Stimulated activated CD8-positive, alpha-beta memory T cell treated with anti-CD3 and anti-CD28 coated beads, Interleukin-15, amount 100 ng/mL, for 24 hours (primary cell): ENCODE data around the gene ELL.
"Not testable (repeated sequence)": the region's sequence is repeated elsewhere in the genome, so short reads cannot be mapped to it uniquely, and the experiment has no call there.

ENCODE experiments used
- DNase-seq: peaks from one replicate; pipeline ENCODE4 v3.0.0-alpha.2; 2020; ENCODE audit warnings: low read depth

ELL gene

DNA sequence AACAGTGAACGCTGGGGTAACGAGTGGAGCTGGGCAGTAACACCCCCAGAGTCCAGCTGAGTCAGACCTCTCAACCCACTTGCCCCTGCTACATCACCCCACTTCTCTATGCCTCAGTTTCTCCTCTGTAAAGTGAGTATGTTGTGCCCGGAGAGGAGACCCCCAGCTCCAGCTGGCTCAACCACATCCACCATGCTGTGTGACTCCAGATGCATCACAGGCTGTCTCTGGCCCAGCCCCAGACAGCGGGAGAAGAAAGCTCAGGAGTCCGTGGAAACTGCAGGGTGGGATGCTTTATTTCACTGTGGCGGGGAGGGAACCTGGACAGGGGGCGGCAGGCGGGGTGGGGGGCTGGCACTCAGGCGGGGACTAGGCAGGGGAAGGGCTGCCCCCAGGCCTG lies 9.6 kb upstream of the ELL start:
- no peak for DNase-seq

- DNase-seq: no peak
These were observed 7.9 kb upstream of the ELL start for GRCh38 chr19:18529782-18530181.

GRCh38 chr19:18526316-18526715 lies 4.4 kb upstream of the ELL start:
- DNase-seq: no peak

GRCh38 chr19:18523841-18524240 lies 2.0 kb upstream of the ELL start:
- no peak for DNase-seq

DNA sequence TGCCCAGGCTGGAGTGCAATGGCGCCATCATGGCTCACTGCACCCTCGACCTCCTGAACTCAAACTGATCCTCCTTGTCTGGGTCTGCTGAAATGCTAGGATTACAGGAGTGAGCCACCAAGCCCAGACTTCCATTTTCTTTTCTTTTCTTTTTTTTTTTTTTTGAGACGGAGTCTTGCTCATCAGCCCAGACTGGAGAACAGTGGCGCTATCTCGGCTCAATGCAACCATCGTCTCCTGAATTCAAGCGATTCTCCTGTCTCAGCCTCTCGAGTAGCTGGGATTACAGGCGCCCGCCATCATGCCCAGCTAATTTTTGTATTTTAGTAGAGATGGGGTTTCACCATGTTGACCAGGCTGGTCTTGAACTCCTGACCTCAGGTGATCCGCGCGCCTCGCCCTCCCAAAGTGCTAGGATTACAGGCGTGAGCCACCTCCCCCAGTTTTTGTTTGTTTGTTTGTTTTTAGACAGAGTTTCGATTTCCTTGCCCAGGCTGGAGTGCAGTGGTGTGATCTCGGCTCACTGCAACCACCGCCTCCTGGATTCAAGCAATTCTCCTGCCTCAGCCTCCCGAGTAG lies 1.1 kb upstream of the ELL start:
- DNase-seq: not testable (repeated sequence)

GRCh38 chr19:18522124-18522861 lies 423 bp upstream of the ELL start:
- DNase-seq: peak; percentile 100

GRCh38 chr19:18520848-18521691 lies 800 bp downstream of the ELL start:
- no peak for DNase-seq

GRCh38 chr19:18519962-18520847 lies 1.7 kb downstream of the ELL start:
- no peak for DNase-seq

GRCh38 chr19:18518639-18519038 lies 3.2 kb downstream of the ELL start:
- no peak for DNase-seq

- DNase-seq: no peak
These were observed 4.3 kb downstream of the ELL start for GRCh38 chr19:18517606-18518005.

DNA sequence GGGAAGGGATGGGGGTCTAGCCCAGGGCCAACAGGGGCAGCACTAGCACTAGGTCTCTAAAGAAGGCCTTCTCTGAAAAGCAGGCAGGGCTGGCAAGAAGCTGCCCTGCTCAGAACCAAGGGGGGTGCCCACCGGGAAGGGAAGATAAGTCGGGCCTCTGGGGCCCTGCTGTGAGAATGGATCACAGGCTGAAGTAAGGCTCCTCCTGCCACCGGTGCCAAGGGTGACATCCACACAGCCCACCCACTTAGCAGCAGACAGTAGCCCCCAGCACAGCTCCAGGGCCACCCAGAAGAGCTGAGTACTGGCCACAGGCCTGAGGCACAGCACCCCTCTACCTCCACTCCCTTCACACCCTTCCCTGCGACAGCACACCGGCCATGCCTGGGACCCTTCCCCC lies 5.9 kb downstream of the ELL start:
- no peak for DNase-seq

DNA sequence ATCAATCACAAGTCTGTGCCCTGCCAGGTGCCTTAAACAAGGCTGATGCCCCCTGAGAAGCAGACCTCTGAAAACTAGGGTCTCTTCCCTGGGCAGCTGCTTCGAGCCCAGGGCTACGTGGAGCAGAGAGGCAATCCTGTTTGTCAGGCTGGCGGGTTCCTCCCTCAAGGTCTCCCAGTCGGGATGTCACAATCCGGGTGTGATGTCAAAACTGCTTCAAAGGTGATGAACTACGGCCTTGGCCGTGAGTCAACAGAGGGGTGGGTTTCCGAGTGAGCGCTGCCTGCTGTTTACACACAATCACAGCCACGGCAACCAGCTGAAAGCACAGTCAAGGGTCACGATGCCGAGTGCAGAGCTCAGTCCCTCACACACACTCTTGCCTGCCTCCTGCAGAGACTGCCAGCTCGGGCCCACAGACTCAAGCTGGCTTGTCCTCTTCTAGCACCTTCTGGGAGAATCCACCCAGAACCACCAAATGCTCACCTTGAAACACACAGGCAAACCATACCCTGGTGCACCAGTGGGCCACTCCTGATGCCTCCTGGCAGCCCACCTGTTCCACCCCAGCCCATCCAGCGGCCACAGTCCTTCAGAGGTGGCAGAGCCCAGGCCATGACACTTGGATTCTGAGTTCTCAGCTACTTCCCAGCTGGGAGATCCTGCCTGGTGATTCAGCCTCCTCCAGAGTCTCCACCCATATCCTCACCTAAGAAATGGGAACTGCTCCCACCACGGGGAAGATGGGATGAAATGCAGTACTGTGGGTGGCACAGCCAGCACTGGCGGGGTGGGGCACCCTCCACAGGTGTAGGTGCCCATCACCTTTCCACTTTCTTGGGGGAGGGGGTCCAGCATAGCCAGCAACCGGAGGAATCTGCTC lies 6.8 kb downstream of the ELL start:
- DNase-seq: no peak

DNA sequence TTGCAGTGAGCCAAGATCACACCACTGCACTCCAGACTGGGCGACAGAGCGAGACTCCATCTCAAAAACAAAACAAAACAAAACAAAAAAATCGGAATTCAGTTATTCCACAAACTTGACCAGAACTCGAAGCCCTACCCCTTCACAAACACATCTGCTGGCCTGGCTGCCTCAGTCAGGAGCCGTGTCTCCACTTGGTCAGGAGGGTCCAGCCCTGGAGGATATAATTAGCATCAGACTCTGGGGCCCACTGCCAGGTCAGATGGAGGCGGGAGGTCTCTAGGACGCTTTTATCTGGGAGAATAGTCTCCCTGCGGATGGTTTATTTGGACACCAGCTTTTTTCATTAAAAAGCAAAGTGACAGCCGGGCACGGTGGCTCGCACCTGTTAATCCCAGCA lies 8.0 kb downstream of the ELL start:
- DNase-seq: no peak

- DNase-seq: no peak
These were observed 11.7 kb downstream of the ELL start for GRCh38 chr19:18510216-18510615.

- no peak for DNase-seq
These were observed 13.3 kb downstream of the ELL start for GRCh38 chr19:18508585-18508984.

DNA sequence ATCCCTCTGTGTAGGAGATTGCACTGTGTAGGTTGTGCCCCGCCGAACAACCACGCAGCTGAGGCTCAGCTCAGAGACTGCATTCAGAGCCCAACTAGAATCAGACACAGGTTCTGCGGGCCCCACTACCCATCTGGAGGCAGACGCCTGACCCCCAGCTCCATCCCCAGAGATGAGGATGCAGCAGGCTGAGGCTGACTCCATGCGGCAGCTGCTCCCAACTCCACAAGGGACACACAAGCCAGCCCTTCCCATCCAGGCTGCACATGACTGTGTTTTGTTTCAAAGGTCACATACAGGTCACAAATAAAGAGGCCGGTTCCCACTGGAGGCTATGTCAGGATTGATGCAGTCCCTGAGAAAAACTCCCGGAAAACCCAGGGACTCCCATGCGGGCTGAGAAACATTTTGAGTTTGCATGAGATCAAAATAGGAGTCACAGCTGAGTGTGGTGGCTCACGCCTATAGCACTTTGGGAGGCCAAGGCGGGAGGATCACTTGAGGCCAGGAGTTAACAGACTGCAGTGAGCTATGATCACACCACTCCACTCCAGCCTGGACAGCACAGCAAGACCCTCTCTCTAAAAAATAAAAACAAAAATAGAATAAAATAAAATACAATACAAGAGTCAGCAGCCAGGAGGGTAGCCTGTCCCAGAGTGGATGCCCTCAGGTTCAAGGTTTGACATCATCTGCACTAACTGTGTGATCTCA lies 14.0 kb downstream of the ELL start:
- no peak for DNase-seq

DNA sequence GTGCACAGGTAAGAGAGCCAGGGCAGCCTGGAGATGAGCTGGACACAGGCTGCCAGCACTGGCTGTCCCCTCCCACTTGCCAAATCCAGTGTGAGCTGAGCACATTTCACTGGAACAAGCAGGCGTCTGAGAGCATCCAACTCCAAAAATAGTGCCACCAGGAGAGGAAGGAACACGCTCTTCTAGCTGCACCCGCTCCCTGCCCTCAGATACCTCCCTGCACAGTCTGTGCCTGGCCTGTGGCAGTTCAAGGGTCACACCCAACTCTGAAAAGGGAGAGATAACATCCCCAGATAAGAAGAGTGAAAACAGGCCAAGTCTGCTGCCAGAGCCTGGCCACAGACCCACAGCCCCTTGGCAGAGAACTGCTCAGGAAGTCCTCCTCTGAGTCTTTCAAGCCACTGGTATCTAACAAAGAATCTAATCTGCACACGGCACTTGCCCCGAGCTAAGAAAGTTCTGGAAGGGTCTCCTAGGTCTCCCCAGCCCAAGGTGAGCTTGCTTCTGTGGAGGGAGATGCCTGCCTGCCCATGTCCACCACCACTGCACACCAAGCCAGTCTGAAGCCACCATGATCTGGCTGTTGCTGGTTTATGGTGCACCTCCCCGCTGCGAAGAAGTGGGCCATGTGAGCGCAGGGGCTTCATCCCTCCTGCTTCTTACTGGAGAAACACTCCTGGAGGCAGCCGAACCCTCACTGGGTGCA lies 14.7 kb downstream of the ELL start:
- no peak for DNase-seq

DNA sequence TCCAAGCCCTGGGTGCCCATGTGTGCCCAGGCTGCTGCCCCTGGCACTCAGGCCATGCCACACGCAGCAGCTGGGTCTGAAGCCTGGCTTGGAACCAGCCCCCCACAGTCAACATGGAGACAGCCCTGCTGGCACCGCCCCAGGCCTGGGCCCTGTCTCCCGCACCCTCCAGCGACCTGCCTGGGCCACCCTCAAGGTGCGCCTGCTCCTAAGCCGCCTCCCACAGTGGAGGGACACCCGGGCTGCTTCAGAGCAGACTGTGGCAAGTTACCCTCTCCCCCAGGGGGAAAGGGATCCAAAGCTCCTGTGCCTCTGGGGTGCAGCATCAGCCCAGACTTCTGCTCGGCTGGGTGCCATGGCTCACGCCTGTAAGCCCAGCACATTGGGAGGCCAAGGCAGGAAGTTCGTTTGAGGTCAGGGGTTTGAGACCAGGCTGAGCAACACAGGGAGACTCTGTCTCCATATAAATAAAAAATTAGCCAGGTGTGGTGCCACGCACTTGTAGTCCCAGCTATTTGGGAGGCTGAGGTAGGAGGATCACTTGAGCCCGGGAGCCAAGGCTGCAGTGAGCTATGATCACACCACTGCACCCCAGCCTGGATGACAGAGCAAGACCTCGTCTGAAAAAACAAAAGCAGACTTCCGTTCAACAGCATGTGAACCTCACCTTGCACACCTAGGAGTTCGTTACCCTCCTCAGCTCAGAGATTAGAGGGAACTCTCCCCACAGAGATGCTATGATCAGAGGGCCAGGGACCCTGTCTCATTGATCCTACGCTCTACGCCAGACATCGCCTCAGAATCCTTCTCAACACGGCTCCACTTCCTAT lies 15.6 kb downstream of the ELL start:
- no peak for DNase-seq
